HL-60 (cell line): ENCODE data around the gene FAXC.

Experiments
- GABPA ChIP-seq: IDR thresholded peaks from 2 replicates; pipeline ENCODE4 v1.6.1; 2012; ENCODE audit warnings: low read depth
- POLR2AphosphoS5 ChIP-seq: IDR thresholded peaks from 2 replicates; pipeline ENCODE4 v1.6.1; 2012; ENCODE audit warnings: low read depth
- SPI1 ChIP-seq: IDR thresholded peaks from 2 replicates; pipeline ENCODE4 v1.6.1; 2012; ENCODE audit warnings: low read depth, mild to moderate bottlenecking, borderline replicate concordance
- TF ChIP-seq, protein P1 (sequence below): IDR thresholded peaks from one replicate; pipeline ENCODE4 v1.5.1; 2011; ENCODE audit warnings: low read length, control low read depth, inconsistent platforms; ENCODE audit not compliant: insufficient read depth
- TF ChIP-seq, protein P2 (sequence below): IDR thresholded peaks from 2 replicates; pipeline ENCODE4 v1.6.1; 2012; ENCODE audit warnings: low read depth; ENCODE audit not compliant: insufficient replicate concordance

DNA sequence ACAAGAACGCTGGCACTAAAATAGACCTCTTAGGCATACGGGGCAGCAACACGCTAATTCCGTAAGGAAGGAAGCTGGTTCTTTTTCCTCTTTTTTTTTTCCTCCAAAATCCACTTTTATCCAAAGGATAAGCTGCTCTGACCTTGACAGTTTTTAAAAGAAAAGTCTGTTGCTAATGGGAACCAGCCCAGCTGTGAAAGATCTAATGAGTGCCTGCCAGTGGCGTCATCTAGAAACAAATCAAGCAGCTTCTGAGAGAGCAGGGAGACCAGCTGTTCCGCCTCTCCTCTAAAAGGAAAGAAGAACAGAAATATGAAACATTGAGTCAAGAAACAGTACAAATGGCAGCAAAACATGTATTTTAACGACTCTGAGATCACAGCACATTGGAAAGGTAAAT lies 78.6 kb downstream of the FAXC start:
- TF ChIP-seq, protein P1, sequence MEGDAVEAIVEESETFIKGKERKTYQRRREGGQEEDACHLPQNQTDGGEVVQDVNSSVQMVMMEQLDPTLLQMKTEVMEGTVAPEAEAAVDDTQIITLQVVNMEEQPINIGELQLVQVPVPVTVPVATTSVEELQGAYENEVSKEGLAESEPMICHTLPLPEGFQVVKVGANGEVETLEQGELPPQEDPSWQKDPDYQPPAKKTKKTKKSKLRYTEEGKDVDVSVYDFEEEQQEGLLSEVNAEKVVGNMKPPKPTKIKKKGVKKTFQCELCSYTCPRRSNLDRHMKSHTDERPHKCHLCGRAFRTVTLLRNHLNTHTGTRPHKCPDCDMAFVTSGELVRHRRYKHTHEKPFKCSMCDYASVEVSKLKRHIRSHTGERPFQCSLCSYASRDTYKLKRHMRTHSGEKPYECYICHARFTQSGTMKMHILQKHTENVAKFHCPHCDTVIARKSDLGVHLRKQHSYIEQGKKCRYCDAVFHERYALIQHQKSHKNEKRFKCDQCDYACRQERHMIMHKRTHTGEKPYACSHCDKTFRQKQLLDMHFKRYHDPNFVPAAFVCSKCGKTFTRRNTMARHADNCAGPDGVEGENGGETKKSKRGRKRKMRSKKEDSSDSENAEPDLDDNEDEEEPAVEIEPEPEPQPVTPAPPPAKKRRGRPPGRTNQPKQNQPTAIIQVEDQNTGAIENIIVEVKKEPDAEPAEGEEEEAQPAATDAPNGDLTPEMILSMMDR = no peak
- TF ChIP-seq GABPA (no peak), POLR2AphosphoS5 (no peak), SPI1 (no peak)
- TF ChIP-seq, protein P2, sequence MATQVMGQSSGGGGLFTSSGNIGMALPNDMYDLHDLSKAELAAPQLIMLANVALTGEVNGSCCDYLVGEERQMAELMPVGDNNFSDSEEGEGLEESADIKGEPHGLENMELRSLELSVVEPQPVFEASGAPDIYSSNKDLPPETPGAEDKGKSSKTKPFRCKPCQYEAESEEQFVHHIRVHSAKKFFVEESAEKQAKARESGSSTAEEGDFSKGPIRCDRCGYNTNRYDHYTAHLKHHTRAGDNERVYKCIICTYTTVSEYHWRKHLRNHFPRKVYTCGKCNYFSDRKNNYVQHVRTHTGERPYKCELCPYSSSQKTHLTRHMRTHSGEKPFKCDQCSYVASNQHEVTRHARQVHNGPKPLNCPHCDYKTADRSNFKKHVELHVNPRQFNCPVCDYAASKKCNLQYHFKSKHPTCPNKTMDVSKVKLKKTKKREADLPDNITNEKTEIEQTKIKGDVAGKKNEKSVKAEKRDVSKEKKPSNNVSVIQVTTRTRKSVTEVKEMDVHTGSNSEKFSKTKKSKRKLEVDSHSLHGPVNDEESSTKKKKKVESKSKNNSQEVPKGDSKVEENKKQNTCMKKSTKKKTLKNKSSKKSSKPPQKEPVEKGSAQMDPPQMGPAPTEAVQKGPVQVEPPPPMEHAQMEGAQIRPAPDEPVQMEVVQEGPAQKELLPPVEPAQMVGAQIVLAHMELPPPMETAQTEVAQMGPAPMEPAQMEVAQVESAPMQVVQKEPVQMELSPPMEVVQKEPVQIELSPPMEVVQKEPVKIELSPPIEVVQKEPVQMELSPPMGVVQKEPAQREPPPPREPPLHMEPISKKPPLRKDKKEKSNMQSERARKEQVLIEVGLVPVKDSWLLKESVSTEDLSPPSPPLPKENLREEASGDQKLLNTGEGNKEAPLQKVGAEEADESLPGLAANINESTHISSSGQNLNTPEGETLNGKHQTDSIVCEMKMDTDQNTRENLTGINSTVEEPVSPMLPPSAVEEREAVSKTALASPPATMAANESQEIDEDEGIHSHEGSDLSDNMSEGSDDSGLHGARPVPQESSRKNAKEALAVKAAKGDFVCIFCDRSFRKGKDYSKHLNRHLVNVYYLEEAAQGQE = no peak
